ENCODE data around the gene CD79A.

DNA sequence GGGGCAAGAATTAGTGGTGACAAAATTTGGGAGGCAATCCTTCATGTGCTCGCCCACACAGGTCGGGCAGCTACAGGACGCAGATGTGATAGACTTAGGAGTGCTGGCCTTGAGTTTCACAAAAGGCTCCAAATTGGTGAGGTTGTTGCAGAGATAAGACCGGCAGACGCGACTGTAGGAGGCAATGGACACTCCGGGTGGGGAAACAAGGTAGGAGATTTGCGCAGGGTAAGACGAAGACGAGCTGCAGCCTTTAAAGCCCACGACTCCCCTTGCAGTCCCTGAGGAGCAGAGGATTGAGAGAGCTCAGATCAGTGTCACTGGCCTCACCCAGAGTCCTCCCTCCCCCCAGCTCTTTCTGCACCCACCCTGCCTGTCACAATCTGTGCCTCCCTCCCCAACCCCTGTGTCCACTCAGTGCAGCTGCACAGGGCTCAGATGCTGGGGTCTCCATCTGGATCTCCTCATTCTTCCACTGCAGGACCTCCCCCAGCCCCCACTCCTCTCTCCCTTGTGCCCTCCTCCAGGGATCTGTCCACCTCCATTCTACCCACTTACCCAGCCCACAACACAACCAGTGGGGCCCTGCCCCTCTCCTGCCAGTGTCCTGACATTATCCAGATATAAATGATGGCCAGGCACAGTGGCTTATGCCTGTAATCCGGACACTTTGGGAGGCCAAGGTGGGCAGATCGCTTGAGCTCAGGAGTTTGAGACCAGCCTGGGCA, 38.9 kb upstream of the CD79A start:
- TF ChIP-seq, protein P1, sequence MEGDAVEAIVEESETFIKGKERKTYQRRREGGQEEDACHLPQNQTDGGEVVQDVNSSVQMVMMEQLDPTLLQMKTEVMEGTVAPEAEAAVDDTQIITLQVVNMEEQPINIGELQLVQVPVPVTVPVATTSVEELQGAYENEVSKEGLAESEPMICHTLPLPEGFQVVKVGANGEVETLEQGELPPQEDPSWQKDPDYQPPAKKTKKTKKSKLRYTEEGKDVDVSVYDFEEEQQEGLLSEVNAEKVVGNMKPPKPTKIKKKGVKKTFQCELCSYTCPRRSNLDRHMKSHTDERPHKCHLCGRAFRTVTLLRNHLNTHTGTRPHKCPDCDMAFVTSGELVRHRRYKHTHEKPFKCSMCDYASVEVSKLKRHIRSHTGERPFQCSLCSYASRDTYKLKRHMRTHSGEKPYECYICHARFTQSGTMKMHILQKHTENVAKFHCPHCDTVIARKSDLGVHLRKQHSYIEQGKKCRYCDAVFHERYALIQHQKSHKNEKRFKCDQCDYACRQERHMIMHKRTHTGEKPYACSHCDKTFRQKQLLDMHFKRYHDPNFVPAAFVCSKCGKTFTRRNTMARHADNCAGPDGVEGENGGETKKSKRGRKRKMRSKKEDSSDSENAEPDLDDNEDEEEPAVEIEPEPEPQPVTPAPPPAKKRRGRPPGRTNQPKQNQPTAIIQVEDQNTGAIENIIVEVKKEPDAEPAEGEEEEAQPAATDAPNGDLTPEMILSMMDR (IDR thresholded peaks at IDR 0.05): no peak
- TF ChIP-seq POLR2A (IDR thresholded peaks at IDR 0.05): no peak

All from esophagus squamous epithelium (tissue), 4 donors.